ENCODE data around the gene RFX2. TPM values are rescaled to one million over a fixed set of nuclear protein-coding genes. Genes with fewer than 3 reads are reported as not detected.

RFX2 gene
- total RNA-seq, 1 donor from 2014 or later: 4.2 TPM

DNA sequence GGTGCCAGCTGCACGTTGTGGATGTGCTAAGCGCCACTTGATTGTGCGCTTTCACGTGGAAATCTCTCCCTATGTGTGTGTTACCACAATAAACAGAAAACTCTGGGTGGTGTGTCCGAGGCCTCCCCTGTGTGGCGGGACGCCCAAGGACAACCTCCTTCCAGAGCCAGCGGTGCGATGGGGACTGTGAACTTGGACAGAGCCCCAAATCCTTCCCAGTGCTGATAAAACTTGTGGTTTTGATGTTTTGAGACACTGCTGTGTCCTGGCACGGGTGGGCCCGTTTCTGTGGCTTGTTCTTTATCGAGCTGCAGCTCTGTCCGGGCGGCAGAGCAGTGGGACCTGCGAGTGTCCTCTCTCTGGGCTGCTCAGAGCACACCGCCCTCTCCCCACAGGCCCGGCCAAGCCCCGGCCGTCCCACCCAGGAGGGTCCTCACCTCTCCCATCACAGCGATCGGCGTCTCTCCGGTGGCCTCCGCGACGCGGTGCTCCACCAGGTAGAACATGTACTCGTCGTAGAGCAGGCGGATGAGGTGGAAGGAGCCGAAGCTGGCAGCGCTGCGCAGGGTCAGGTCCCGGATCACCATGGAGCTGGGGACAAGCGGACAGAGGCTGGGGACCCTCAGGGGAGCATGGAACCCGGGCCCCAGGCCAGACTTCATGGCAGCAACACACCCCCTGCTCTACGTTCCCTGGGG, 113.5 kb downstream of the RFX2 start:
- H3K4me3 ChIP-seq (ENCODE audit: low read depth, low read length): no peak overlapping the region
- TF ChIP-seq, protein P1, sequence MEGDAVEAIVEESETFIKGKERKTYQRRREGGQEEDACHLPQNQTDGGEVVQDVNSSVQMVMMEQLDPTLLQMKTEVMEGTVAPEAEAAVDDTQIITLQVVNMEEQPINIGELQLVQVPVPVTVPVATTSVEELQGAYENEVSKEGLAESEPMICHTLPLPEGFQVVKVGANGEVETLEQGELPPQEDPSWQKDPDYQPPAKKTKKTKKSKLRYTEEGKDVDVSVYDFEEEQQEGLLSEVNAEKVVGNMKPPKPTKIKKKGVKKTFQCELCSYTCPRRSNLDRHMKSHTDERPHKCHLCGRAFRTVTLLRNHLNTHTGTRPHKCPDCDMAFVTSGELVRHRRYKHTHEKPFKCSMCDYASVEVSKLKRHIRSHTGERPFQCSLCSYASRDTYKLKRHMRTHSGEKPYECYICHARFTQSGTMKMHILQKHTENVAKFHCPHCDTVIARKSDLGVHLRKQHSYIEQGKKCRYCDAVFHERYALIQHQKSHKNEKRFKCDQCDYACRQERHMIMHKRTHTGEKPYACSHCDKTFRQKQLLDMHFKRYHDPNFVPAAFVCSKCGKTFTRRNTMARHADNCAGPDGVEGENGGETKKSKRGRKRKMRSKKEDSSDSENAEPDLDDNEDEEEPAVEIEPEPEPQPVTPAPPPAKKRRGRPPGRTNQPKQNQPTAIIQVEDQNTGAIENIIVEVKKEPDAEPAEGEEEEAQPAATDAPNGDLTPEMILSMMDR (conservative IDR thresholded peaks at IDR 0.05; ENCODE audit: low read depth, low read length): no peak

DNA sequence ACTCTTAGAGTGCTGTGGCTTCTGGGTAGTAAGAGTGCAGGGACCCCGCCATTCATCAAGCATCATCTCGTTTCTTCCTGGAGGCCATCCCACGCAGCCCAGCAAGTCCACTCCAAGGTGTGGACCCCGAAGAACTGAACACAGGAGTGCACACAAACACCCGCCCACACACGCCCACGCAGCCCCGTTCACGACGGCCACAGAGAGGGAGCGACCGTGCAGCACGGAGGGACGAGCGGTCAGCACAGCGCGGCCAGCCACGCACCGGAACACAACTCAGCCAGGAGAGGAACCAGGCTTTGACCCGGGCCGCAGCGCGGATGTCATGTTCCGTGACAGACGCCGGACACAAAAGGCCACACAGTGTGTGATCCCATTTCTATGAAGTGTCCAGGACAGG, 114.2 kb downstream of the RFX2 start:
- no peak overlapping the region for H3K4me3 ChIP-seq (ENCODE audit: low read depth, low read length)
- no peak for DNase-seq (ENCODE audit: low read depth)
- TF ChIP-seq, protein P1 (conservative IDR thresholded peaks at IDR 0.05; ENCODE audit: low read depth, low read length): no peak

More for the DNA sequence above, 113.5 kb downstream of the RFX2 start:
- no peak for DNase-seq (ENCODE audit: low read depth)

DNA sequence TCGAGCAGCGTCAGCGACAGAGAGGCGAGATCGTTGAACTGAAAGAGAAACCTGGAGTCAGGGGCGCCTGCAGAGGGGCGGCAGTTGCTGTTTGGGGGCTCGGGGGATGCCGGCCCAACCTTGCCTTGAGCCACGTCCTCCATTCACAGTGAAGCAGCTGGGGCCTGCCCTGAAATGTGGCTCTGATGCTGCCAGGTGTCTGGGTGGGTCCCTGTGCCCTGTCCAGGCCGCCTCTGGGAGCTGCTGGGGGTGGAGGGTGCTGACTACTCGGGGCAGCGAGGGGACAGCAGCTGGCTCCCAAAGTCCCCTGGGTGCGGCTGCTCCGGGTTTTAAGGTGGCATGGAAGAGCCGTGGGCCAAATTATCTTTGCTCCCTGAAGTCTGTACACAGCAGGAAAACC, 114.7 kb downstream of the RFX2 start:
- TF ChIP-seq, protein P1 (conservative IDR thresholded peaks at IDR 0.05; ENCODE audit: low read depth, low read length): no peak
- DNase-seq (ENCODE audit: low read depth): no peak

DNA sequence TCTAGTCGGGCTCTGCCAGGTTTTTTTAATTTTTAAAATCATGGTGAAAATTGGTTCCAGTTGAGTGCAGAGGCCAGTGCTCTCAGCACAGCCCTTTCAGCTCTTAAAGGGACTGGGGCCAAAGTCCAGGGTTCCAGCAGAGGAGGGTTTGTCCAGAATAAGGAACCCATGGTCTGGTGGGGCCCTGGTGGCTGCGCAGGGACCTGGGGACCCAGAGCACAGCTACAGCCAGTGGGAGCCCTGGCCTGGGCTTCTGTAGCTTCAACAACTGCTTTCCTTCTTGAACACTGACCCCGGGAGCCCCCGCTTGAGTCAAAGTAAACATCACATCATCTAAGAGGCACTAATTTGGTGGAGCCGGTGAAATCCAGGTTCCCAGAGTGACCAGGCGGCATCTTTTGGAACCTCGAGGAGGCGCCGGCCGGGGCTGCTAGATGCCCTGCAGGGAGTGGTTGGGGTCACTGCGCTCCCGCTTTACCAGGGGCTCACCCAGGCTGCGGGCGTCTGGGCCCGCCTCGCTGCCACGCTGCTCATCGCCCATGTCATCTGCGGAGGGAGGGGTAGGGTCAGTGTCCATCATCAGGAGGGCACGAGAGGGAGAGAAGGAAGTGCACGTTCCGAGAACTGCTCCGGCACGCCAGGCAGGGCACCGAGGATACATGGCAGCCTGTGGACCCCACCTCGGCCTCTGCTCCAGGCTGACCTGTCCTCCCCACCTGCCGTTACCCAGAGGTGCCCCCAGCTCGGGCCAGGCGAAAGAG, 115.7 kb downstream of the RFX2 start:
- no peak for DNase-seq (ENCODE audit: low read depth)
- TF ChIP-seq, protein P1 (conservative IDR thresholded peaks at IDR 0.05; ENCODE audit: low read depth, low read length): no peak
- no peak overlapping the region for H3K4me3 ChIP-seq (ENCODE audit: low read depth, low read length)

More for the DNA sequence above, 114.7 kb downstream of the RFX2 start:
- H3K4me3 ChIP-seq (ENCODE audit: low read depth, low read length): no peak overlapping the region

DNA sequence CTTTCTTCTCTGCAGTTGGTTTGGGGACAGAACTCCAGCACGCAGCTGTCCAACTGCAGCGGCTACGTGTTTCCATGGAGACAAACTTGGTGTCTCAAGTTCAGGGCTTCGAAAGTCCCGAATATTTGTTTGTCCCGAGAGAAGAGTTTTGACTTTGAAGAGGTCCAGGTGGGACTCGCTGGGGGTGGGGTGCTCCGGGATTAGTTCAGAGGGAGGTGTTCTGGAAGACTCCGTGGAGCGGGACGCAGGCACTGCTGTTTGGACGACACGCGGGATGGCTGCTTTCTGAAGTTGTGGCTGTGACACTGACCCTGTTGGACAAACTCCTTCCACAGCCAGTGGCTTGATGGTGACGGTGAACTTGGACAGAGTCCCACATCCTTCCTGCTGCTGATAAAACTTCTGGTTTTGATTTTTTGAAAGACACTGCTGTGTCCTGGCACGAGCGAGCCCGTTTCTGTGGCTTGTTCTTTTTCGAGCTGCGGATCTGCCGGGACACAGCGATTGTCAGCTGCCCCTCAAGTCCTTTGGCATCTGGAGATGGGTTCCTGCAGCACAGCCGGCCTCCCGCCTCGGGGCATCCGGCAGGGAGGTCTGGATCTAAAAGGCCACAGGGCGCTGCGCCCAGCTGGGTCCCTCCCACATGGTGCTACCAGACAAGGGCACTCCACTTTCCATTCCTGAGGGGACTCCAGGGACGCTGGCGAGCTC, 116.5 kb downstream of the RFX2 start:
- H3K4me3 ChIP-seq (ENCODE audit: low read depth, low read length): no peak overlapping the region
- TF ChIP-seq, protein P1 (conservative IDR thresholded peaks at IDR 0.05; ENCODE audit: low read depth, low read length): no peak
- no peak for DNase-seq (ENCODE audit: low read depth)

DNA sequence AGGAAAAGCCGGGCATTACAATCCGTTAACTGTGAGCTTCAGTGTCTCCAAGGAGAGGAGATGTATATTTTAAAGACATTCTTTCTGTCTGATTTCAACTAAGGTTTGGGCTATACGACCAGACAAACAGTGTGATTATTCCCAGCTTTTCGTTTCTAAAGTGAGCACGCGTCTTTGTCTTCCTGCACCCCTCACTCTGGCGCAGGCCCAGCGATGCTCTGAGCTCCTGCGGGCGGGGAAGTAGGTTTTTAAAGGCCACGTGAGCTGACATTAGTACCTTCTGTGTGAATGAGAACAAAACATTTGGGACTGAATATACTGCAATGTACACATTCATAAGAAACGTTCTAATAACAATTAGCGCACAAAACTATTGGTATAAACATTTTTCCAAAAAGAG, 117.1 kb downstream of the RFX2 start:
- no peak for DNase-seq (ENCODE audit: low read depth)
- TF ChIP-seq, protein P1 (conservative IDR thresholded peaks at IDR 0.05; ENCODE audit: low read depth, low read length): no peak
- H3K4me3 ChIP-seq (ENCODE audit: low read depth, low read length): no peak overlapping the region
